HG02571 (cell line): ENCODE measurements around the gene ZNF583.

Source experiments
- ATAC-seq: cut with Tn5 transposase; IDR thresholded peaks from one replicate; pipeline ENCODE4 v1.9.1; 2021; ENCODE audit warnings: mild to moderate bottlenecking, moderate library complexity; ENCODE audit not compliant: unreplicated experiment

ZNF583 gene

GRCh38 chr19:56441206-56441792 is 37.2 kb downstream of the ZNF583 start:
- no peak for ATAC-seq

GRCh38 chr19:56474308-56474707 is 70.2 kb downstream of the ZNF583 start:
- ATAC-seq, result no peak

- no peak for ATAC-seq
Measured at GRCh38 chr19:56476093-56476492, 72.0 kb downstream of the ZNF583 start.
